GM19452 (cell line): ENCODE results near the gene ZSCAN20.
"Not testable (repeated sequence)": the region's sequence is repeated elsewhere in the genome, so short reads cannot be mapped to it uniquely, and the experiment has no call there.

Source experiments
- ATAC-seq: cut with Tn5 transposase; IDR thresholded peaks from one replicate; pipeline ENCODE4 v1.9.1; 2021; ENCODE audit not compliant: unreplicated experiment

ZSCAN20 gene

GRCh38 chr1:33473900-33474299 is 1.5 kb downstream of the ZSCAN20 start:
- ATAC-seq = no peak

GRCh38 chr1:33477451-33477850 is 5.0 kb downstream of the ZSCAN20 start:
- ATAC-seq = no peak

- no peak for ATAC-seq
Measured at GRCh38 chr1:33482412-33482811, 10.0 kb downstream of the ZSCAN20 start.

GRCh38 chr1:33488624-33489023 is 16.2 kb downstream of the ZSCAN20 start:
- no peak for ATAC-seq

GRCh38 chr1:33494929-33495328 is 22.5 kb downstream of the ZSCAN20 start:
- ATAC-seq = no peak

- ATAC-seq = no peak
Measured at GRCh38 chr1:33497410-33497809, 25.0 kb downstream of the ZSCAN20 start.

GRCh38 chr1:33500547-33500946 is 28.1 kb downstream of the ZSCAN20 start:
- no peak for ATAC-seq

- ATAC-seq = no peak
Measured at GRCh38 chr1:33501309-33501708, 28.9 kb downstream of the ZSCAN20 start.

- ATAC-seq = no peak
Measured at GRCh38 chr1:33501774-33502173, 29.3 kb downstream of the ZSCAN20 start.

- no peak for ATAC-seq
Measured at GRCh38 chr1:33502726-33503125, 30.3 kb downstream of the ZSCAN20 start.

GRCh38 chr1:33503506-33503905 is 31.1 kb downstream of the ZSCAN20 start:
- ATAC-seq = no peak

GRCh38 chr1:33507661-33508060 is 35.2 kb downstream of the ZSCAN20 start:
- ATAC-seq = no peak

GRCh38 chr1:33508151-33508550 is 35.7 kb downstream of the ZSCAN20 start:
- ATAC-seq = no peak

GRCh38 chr1:33509276-33509675 is 36.8 kb downstream of the ZSCAN20 start:
- not testable (repeated sequence) for ATAC-seq

- ATAC-seq = no peak
Measured at GRCh38 chr1:33512226-33513011, 40.0 kb downstream of the ZSCAN20 start.

GRCh38 chr1:33515112-33515511 is 42.7 kb downstream of the ZSCAN20 start:
- no peak for ATAC-seq

GRCh38 chr1:33515607-33516006 is 43.2 kb downstream of the ZSCAN20 start:
- ATAC-seq = no peak

- no peak for ATAC-seq
Measured at GRCh38 chr1:33516428-33516827, 44.0 kb downstream of the ZSCAN20 start.

GRCh38 chr1:33516891-33517567 is 44.6 kb downstream of the ZSCAN20 start:
- ATAC-seq = no peak

- ATAC-seq = no peak
Measured at GRCh38 chr1:33517596-33518250, 45.3 kb downstream of the ZSCAN20 start.

- ATAC-seq = no peak
Measured at GRCh38 chr1:33519240-33519884, 46.9 kb downstream of the ZSCAN20 start.
